ENCODE measurements around the gene PDCD2L. TPM values are rescaled to one million over a fixed set of nuclear protein-coding genes. Genes with fewer than 3 reads are reported as not detected.

Gene PDCD2L
- total RNA-seq, 1 experiment from 2014 or later, result 43.4 TPM

- no peak for TF ChIP-seq CDX4 (CRISPR knock-in tag; IDR thresholded peaks at IDR 0.05; ENCODE audit: borderline replicate concordance)
- no peak for TF ChIP-seq ZNF423 (CRISPR knock-in tag; IDR thresholded peaks at IDR 0.05)
- no peak for TF ChIP-seq RELA (CRISPR knock-in tag; IDR thresholded peaks at IDR 0.05; ENCODE audit: borderline replicate concordance)
- TF ChIP-seq SOX15 (CRISPR knock-in tag; IDR thresholded peaks at IDR 0.05), result no peak
- no peak for TF ChIP-seq RORB (CRISPR knock-in tag; IDR thresholded peaks at IDR 0.05)
- TF ChIP-seq HMGA2 (CRISPR knock-in tag; IDR thresholded peaks at IDR 0.05), result no peak
These were observed 46.8 kb upstream of the PDCD2L start (continued) for GRCh38 chr19:34357431-34357830.

GRCh38 chr19:34359140-34359953 is 44.9 kb upstream of the PDCD2L start:
- peak; percentile 93 for DNase-seq (ENCODE audit: low spot score)
- Mint-ChIP-seq H3K4me1 (peaks cover 38% of the 10 kb centered on the region), H3K36me3 (peaks cover 4% of the 10 kb centered on the region), H3K27ac (peak overlapping the region; percentile 92), H3K9me3 (no peaks in the 10 kb centered on the region), H3K4me3 (peak overlapping the region; percentile 66), H3K27me3 (ENCODE audit: low read depth) (no peaks in the 10 kb centered on the region)
- CTCF ChIA-PET, result interaction anchor here (1.0 to 1.1 kb wide), 6 partner anchors 10 to 564 kb away, joined by 3 to 6 read pairs (median 4); no protein-coding TSS in a partner anchor
- ATAC-seq, result peak; percentile 89
- POLR2A ChIA-PET, result interaction anchor here (0.8 to 0.9 kb wide), 2 partner anchors 9 to 69 kb away, joined by 3 read pairs; partner anchors contain the start of gene UBA2
- no peak for TF ChIP-seq IRF2 (CRISPR knock-in tag; IDR thresholded peaks at IDR 0.05; ENCODE audit: borderline replicate concordance, low read depth)
- TF ChIP-seq PRRX2 (CRISPR knock-in tag; IDR thresholded peaks at IDR 0.05), result 0 out of 2 replicates have a peak, but pooled peaks have one; percentile 50
- TF ChIP-seq SOX15 (CRISPR knock-in tag; IDR thresholded peaks at IDR 0.05), result no peak
- peak; percentile 68 for TF ChIP-seq FOXP1 (CRISPR knock-in tag; IDR thresholded peaks at IDR 0.05; ENCODE audit: borderline replicate concordance)
- TF ChIP-seq FOXJ3 (CRISPR knock-in tag; IDR thresholded peaks at IDR 0.05; ENCODE audit: borderline replicate concordance), result no peak
- TF ChIP-seq USF2 (CRISPR knock-in tag; IDR thresholded peaks at IDR 0.05), result peak; percentile 78
- TF ChIP-seq SMAD4 (CRISPR knock-in tag; IDR thresholded peaks at IDR 0.05), result no peak
- TF ChIP-seq RELA (CRISPR knock-in tag; IDR thresholded peaks at IDR 0.05; ENCODE audit: borderline replicate concordance), result no peak
- TF ChIP-seq, protein P1, sequence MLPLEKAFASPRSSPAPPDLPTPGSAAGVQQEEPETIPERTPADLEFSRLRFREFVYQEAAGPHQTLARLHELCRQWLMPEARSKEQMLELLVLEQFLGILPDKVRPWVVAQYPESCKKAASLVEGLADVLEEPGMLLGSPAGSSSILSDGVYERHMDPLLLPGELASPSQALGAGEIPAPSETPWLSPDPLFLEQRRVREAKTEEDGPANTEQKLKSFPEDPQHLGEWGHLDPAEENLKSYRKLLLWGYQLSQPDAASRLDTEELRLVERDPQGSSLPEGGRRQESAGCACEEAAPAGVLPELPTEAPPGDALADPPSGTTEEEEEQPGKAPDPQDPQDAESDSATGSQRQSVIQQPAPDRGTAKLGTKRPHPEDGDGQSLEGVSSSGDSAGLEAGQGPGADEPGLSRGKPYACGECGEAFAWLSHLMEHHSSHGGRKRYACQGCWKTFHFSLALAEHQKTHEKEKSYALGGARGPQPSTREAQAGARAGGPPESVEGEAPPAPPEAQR (CRISPR knock-in tag; IDR thresholded peaks at IDR 0.05), result 0 out of 2 replicates have a peak, but pooled peaks have one; percentile 29
- peak; percentile 43; the same call in 1 of the 2 replicates for TF ChIP-seq ZNF121 (CRISPR knock-in tag; IDR thresholded peaks at IDR 0.05)
- TF ChIP-seq E2F5 (CRISPR knock-in tag; IDR thresholded peaks at IDR 0.05), result no peak
- TF ChIP-seq KAT7 (CRISPR knock-in tag; IDR thresholded peaks at IDR 0.05; ENCODE audit: borderline replicate concordance), result 0 out of 2 replicates have a peak, but pooled peaks have one; percentile 69
- 0 out of 2 replicates have a peak, but pooled peaks have one; percentile 41 for TF ChIP-seq IRF1 (CRISPR knock-in tag; IDR thresholded peaks at IDR 0.05)
- peak; percentile 99 for TF ChIP-seq NFE2L1 (CRISPR knock-in tag; IDR thresholded peaks at IDR 0.05)
- 0 out of 2 replicates have a peak, but pooled peaks have one; percentile 68 for TF ChIP-seq MYBL2 (CRISPR knock-in tag; IDR thresholded peaks at IDR 0.05)
- peak; percentile 95 for TF ChIP-seq ZNF232 (CRISPR knock-in tag; IDR thresholded peaks at IDR 0.05)
- TF ChIP-seq EMX1 (CRISPR knock-in tag; IDR thresholded peaks at IDR 0.05), result no peak
- no peak for TF ChIP-seq ATF3 (CRISPR knock-in tag; conservative IDR thresholded peaks at IDR 0.05)
- no peak for TF ChIP-seq NFYB (CRISPR knock-in tag; conservative IDR thresholded peaks at IDR 0.05; ENCODE audit: low read depth)
- peak; percentile 81 for TF ChIP-seq SP1 (CRISPR knock-in tag; conservative IDR thresholded peaks at IDR 0.05)
- TF ChIP-seq CREB1 (CRISPR knock-in tag; IDR thresholded peaks at IDR 0.05), result no peak
- TF ChIP-seq ATF1 (CRISPR knock-in tag; IDR thresholded peaks at IDR 0.05), result no peak
- TF ChIP-seq, protein P2, sequence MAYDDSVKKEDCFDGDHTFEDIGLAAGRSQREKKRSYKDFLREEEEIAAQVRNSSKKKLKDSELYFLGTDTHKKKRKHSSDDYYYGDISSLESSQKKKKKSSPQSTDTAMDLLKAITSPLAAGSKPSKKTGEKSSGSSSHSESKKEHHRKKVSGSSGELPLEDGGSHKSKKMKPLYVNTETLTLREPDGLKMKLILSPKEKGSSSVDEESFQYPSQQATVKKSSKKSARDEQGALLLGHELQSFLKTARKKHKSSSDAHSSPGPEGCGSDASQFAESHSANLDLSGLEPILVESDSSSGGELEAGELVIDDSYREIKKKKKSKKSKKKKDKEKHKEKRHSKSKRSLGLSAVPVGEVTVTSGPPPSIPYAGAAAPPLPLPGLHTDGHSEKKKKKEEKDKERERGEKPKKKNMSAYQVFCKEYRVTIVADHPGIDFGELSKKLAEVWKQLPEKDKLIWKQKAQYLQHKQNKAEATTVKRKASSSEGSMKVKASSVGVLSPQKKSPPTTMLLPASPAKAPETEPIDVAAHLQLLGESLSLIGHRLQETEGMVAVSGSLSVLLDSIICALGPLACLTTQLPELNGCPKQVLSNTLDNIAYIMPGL (CRISPR knock-in tag; IDR thresholded peaks at IDR 0.05), result peak; percentile 81

Data from WTC11 (cell line).